GM19239 (cell line): ENCODE data around the gene PANK4.
"Not testable (repeated sequence)": the region's sequence is repeated elsewhere in the genome, so short reads cannot be mapped to it uniquely, and the experiment has no call there.

ENCODE experiments used
- DNase-seq: peaks from one replicate; pipeline ENCODE4 v3.0.0; 2011; ENCODE audit warnings: low spot score; ENCODE audit not compliant: insufficient read length
- FAIRE-seq: peaks from 2 replicates; lab custom pipeline; 2011; peaks lifted over from hg19 to GRCh38; lab: Jason Lieb, UNC

The PANK4 gene

GRCh38 chr1:2525920-2526823, at the start of gene PANK4:
Gene PANK4 (minus strand): TSS chr1:2526596. CDS start chr1:2526587, 9 bp downstream.
- DNase-seq (peak; percentile 99), FAIRE-seq (peak; percentile 93)

GRCh38 chr1:2574350-2574749, 48.0 kb upstream of the PANK4 start:
- no peak for DNase-seq
- no peak for FAIRE-seq

- FAIRE-seq (no peak), DNase-seq (no peak)
Observed at GRCh38 chr1:2573250-2573920, 47.0 kb upstream of the PANK4 start.

GRCh38 chr1:2571348-2571747, 45.0 kb upstream of the PANK4 start:
- DNase-seq = no peak

GRCh38 chr1:2570332-2570731, 43.9 kb upstream of the PANK4 start:
- DNase-seq = no peak
- no peak for FAIRE-seq

More at GRCh38 chr1:2571348-2571747, 45.0 kb upstream of the PANK4 start:
- FAIRE-seq = no peak

GRCh38 chr1:2569703-2570102, 43.3 kb upstream of the PANK4 start:
- not testable (repeated sequence) for DNase-seq, FAIRE-seq

- DNase-seq (no peak), FAIRE-seq (no peak)
Observed at GRCh38 chr1:2569060-2569459, 42.7 kb upstream of the PANK4 start.

- FAIRE-seq = peak; percentile 21
- DNase-seq = not testable (repeated sequence)
Observed at GRCh38 chr1:2568187-2568816, 41.9 kb upstream of the PANK4 start.

- no peak for FAIRE-seq
- DNase-seq = no peak
Observed at GRCh38 chr1:2567083-2567679, 40.8 kb upstream of the PANK4 start.

- no peak for FAIRE-seq
- DNase-seq = no peak
Observed at GRCh38 chr1:2566101-2567045, 40.0 kb upstream of the PANK4 start.

- no peak for FAIRE-seq
Observed at GRCh38 chr1:2564815-2565374, 38.5 kb upstream of the PANK4 start.

GRCh38 chr1:2564006-2564814, 37.8 kb upstream of the PANK4 start:
- DNase-seq = no peak

More at GRCh38 chr1:2564815-2565374, 38.5 kb upstream of the PANK4 start:
- DNase-seq = no peak

GRCh38 chr1:2563205-2563604, 36.8 kb upstream of the PANK4 start:
- FAIRE-seq = no peak
- DNase-seq = no peak

More at GRCh38 chr1:2564006-2564814, 37.8 kb upstream of the PANK4 start:
- FAIRE-seq = no peak

- no peak for DNase-seq
- no peak for FAIRE-seq
Observed at GRCh38 chr1:2561898-2562895, 35.8 kb upstream of the PANK4 start.

GRCh38 chr1:2561446-2561845, 35.0 kb upstream of the PANK4 start:
- no peak for FAIRE-seq
- no peak for DNase-seq

GRCh38 chr1:2560299-2561073, 34.1 kb upstream of the PANK4 start:
- no peak for FAIRE-seq
- DNase-seq = no peak
